GM12891 (cell line): ENCODE results near the gene AFMID.

Experiments used
- PAX5 ChIP-seq: IDR thresholded peaks from 2 replicates; pipeline ENCODE4 v1.6.1; 2011; ENCODE audit warnings: low read length, moderate library complexity, mild to moderate bottlenecking; ENCODE audit not compliant: insufficient read depth, severe bottlenecking
- POLR2A ChIP-seq: IDR thresholded peaks from 2 replicates; pipeline ENCODE4 v1.6.1; 2011; ENCODE audit warnings: low read depth, low read length, control low read depth
- TAF1 ChIP-seq: IDR thresholded peaks from 2 replicates; pipeline ENCODE4 v1.6.1; 2011; ENCODE audit warnings: low read depth, low read length, control low read depth

- TF ChIP-seq POLR2A (no peak), TAF1 (no peak), PAX5 (no peak)
Measured at GRCh38 chr17:78224231-78225087, 37.3 kb downstream of the AFMID start.
